Measurements from ENCODE around the gene CHN2. TPM values are rescaled to one million over a fixed set of nuclear protein-coding genes. Genes with fewer than 3 reads are reported as not detected.
A peak's percentile ranks its signal among the peaks of the same experiment; 100 is the strongest.

Gene CHN2
- total RNA-seq, 1 experiment from 2014 or later = not detected

GRCh38 chr7:29299086-29299485 lies 104.5 kb downstream of the CHN2 start:
- intact Hi-C loops (cut with micrococcal nuclease; ENCODE audit: unreplicated experiment) = no loop called here
- Histone ChIP-seq H3K9me2 (ENCODE audit: insufficient read depth) (no peaks in the 10 kb centered on the region), H3K4me1 (replicated peaks; ENCODE audit: insufficient read depth) (peaks cover 16% of the 10 kb centered on the region), H3K27ac (no peak overlapping the region), H2AFZ (no peak overlapping the region), H3K9me3 (ENCODE audit: insufficient read depth, low read depth) (no peaks in the 10 kb centered on the region), H3F3A (ENCODE audit: insufficient read depth, low read depth) (no peaks in the 10 kb centered on the region), H3K27me3 (ENCODE audit: insufficient read depth, low read depth) (no peaks in the 10 kb centered on the region), H3K4me2 (no peak overlapping the region), H4K20me1 (ENCODE audit: insufficient read depth) (no peaks in the 10 kb centered on the region), H3K79me2 (ENCODE audit: low read depth) (no peaks in the 10 kb centered on the region), H3K4me3 (no peak overlapping the region), H3K36me3 (ENCODE audit: low read depth) (no peaks in the 10 kb centered on the region)
- ChIA-PET POLR2A (ENCODE audit: unreplicated experiment) (no interaction called here), CTCF (interaction anchor here (0.6 kb wide), 1 partner anchor 256 kb away, joined by 6 read pairs; no protein-coding TSS in a partner anchor)
- TF ChIP-seq EZH2 (IDR thresholded peaks at IDR 0.05; ENCODE audit: low read depth) = no peak
- no peak for TF ChIP-seq CTCF (conservative IDR thresholded peaks at IDR 0.05)
- BruUV-seq (replicated peaks) = no TSS peak
- no peak for DNase-seq

GRCh38 chr7:29300026-29300480 lies 105.5 kb downstream of the CHN2 start:
- TF ChIP-seq EZH2 (IDR thresholded peaks at IDR 0.05; ENCODE audit: low read depth) (no peak), CTCF (conservative IDR thresholded peaks at IDR 0.05) (no peak)
- Histone ChIP-seq H3K27me3 (ENCODE audit: insufficient read depth, low read depth) (no peaks in the 10 kb centered on the region), H3K4me1 (replicated peaks; ENCODE audit: insufficient read depth) (peaks cover 26% of the 10 kb centered on the region), H2AFZ (no peak overlapping the region), H3K4me2 (peak overlapping the region; percentile 4; the same call in 1 of the 2 replicates), H3K9me2 (ENCODE audit: insufficient read depth) (no peaks in the 10 kb centered on the region), H4K20me1 (ENCODE audit: insufficient read depth) (no peaks in the 10 kb centered on the region), H3F3A (ENCODE audit: insufficient read depth, low read depth) (no peaks in the 10 kb centered on the region), H3K36me3 (ENCODE audit: low read depth) (no peaks in the 10 kb centered on the region), H3K9me3 (ENCODE audit: insufficient read depth, low read depth) (no peaks in the 10 kb centered on the region), H3K27ac (no peak overlapping the region), H3K4me3 (no peak overlapping the region), H3K79me2 (ENCODE audit: low read depth) (no peaks in the 10 kb centered on the region)
- peak in 1 of 2 experiments; percentile 61 for DNase-seq
- BruUV-seq (replicated peaks) = no TSS peak
- ChIA-PET POLR2A (ENCODE audit: unreplicated experiment) (no interaction called here), CTCF (no interaction called here)
- intact Hi-C loops (cut with micrococcal nuclease; ENCODE audit: unreplicated experiment) = no loop called here

- Histone ChIP-seq H3K79me2 (ENCODE audit: low read depth) (no peaks in the 10 kb centered on the region), H3K36me3 (ENCODE audit: low read depth) (no peaks in the 10 kb centered on the region), H2AFZ (no peak overlapping the region), H3K27ac (no peak overlapping the region), H3K4me1 (replicated peaks; ENCODE audit: insufficient read depth) (peaks cover 28% of the 10 kb centered on the region), H3K4me2 (no peak overlapping the region), H4K20me1 (ENCODE audit: insufficient read depth) (no peaks in the 10 kb centered on the region), H3K9me2 (ENCODE audit: insufficient read depth) (no peaks in the 10 kb centered on the region), H3F3A (ENCODE audit: insufficient read depth, low read depth) (no peaks in the 10 kb centered on the region), H3K9me3 (ENCODE audit: insufficient read depth, low read depth) (no peaks in the 10 kb centered on the region), H3K4me3 (no peak overlapping the region), H3K27me3 (ENCODE audit: insufficient read depth, low read depth) (no peaks in the 10 kb centered on the region)
- ChIA-PET CTCF (interaction anchor here (0.7 kb wide), 1 partner anchor 345 kb away, joined by 4 read pairs; no protein-coding TSS in a partner anchor), POLR2A (ENCODE audit: unreplicated experiment) (no interaction called here)
- BruUV-seq (replicated peaks) = no TSS peak
- TF ChIP-seq EZH2 (IDR thresholded peaks at IDR 0.05; ENCODE audit: low read depth) (no peak), CTCF (conservative IDR thresholded peaks at IDR 0.05) (no peak)
- DNase-seq = peak in 1 of 2 experiments; percentile 52
- intact Hi-C loops (cut with micrococcal nuclease; ENCODE audit: unreplicated experiment) = no loop called here
These were observed 106.1 kb downstream of the CHN2 start for GRCh38 chr7:29300649-29301048.

Measured in PC-9 (cell line).